Tibial nerve (tissue), 4 donors: ENCODE results near the gene PARD3B. TPM values are rescaled to one million over a fixed set of nuclear protein-coding genes. Genes with fewer than 3 reads are reported as not detected.

Experiments used
- DNase-seq, 2 donors: peaks; one replicate each; pipeline ENCODE4 v3.0.0-alpha.2; 2019; ENCODE audit warnings: low spot score in 2 of 2
- H3K27ac ChIP-seq, 4 donors: fragments of 200-600 bp; sonication (generic) in 3 of 4; one replicate each; pipeline ENCODE4 v1.5.1; 2017 to 2019; ENCODE audit warnings: mild to moderate bottlenecking in 1 of 4
- H3K27me3 ChIP-seq, 2 donors: fragments of 200-600 bp; sonication (generic) in 1 of 2; one replicate each; pipeline versions ENCODE4 v1.5.1 to v1.6.0; 2017 to 2019
- H3K36me3 ChIP-seq, 3 donors: fragments of 200-600 bp; sonication (generic); one replicate each; pipeline ENCODE4 v1.5.1; 2018 to 2019
- H3K4me1 ChIP-seq, 4 donors: fragments of 200-600 bp; sonication (generic) in 3 of 4; one replicate each; pipeline ENCODE4 v1.5.1; 2017 to 2019
- H3K4me3 ChIP-seq, 4 donors: fragments of 200-600 bp; sonication (generic) in 3 of 4; one replicate each; pipeline ENCODE4 v1.5.1; 2017 to 2019; ENCODE audit warnings: mild to moderate bottlenecking in 1 of 4, moderate library complexity in 1 of 4
- H3K9me3 ChIP-seq, 4 donors: fragments of 200-600 bp; sonication (generic) in 3 of 4; one replicate each; pipeline ENCODE4 v1.5.1; 2017 to 2019
- CTCF ChIP-seq, 5 experiments: fragments of 200-600 bp in 3 of 5; fragments of 450-650 bp in 2 of 5; sonication (generic) in 3 of 5; IDR thresholded peaks; one replicate each; pipeline ENCODE4 v1.5.1; 2016 to 2019; ENCODE audit warnings: antibody characterized with exemption in 5 of 5, mild to moderate bottlenecking in 3 of 5, moderate library complexity in 2 of 5
- EP300 ChIP-seq, 2 donors: sonication (generic); formaldehyde crosslinking; IDR thresholded peaks; one replicate each; pipeline ENCODE4 v1.6.1; 2017; ENCODE audit warnings: antibody characterized with exemption in 2 of 2, mild to moderate bottlenecking in 1 of 2
- POLR2A ChIP-seq, 2 donors: fragments of 450-650 bp; IDR thresholded peaks; one replicate each; pipeline ENCODE4 v1.6.1; 2017; ENCODE audit warnings: antibody characterized with exemption in 2 of 2, mild to moderate bottlenecking in 2 of 2, moderate library complexity in 2 of 2
- WGBS, 2 donors: methylation state at CpG; one replicate each; pipeline ENCODE4 v1.1.5; 2018; 5-methylcytosine and 5-hydroxymethylcytosine counted together
- total RNA-seq, 4 donors: library from RNA; depleted of rRNA; stranded (reverse); fragments of >200 nt; gene quantifications; one replicate each; pipeline ENCODE4 v1.1.0, GENCODE V29; 2016

PARD3B gene
- total RNA-seq, 4 donors from 2014 or later = 47.4 to 101 (median 64.8) TPM

- no peak for TF ChIP-seq EP300 (IDR thresholded peaks at IDR 0.05)
- TF ChIP-seq POLR2A (IDR thresholded peaks at IDR 0.05) = no peak
- TF ChIP-seq CTCF (IDR thresholded peaks at IDR 0.05) = no peak
- no peak overlapping the region for H3K27ac ChIP-seq
- H3K9me3 ChIP-seq = no peaks in the 10 kb centered on the region
- WGBS, 2 donors = 74 to 81% methylated on average over 7 of the region's 7 CpGs
- DNase-seq = no peak
- peaks cover 0 to 10% (median 0%) of the 10 kb centered on the region in 3 donors for H3K36me3 ChIP-seq
- peaks cover 0 to 10% (median 4%) of the 10 kb centered on the region in 4 donors for H3K4me1 ChIP-seq
- H3K4me3 ChIP-seq = no peak overlapping the region
- H3K27me3 ChIP-seq = no peaks in the 10 kb centered on the region
These were observed 644.0 kb downstream of the PARD3B start for GRCh38 chr2:205189301-205189700.

GRCh38 chr2:205190528-205190927 is 645.3 kb downstream of the PARD3B start:
- no peak overlapping the region for H3K4me3 ChIP-seq
- H3K27me3 ChIP-seq = no peaks in the 10 kb centered on the region
- H3K36me3 ChIP-seq = peaks cover 0 to 10% (median 0%) of the 10 kb centered on the region in 3 donors
- no peak for DNase-seq
- peaks cover 0 to 10% (median 4%) of the 10 kb centered on the region in 4 donors for H3K4me1 ChIP-seq
- TF ChIP-seq CTCF (IDR thresholded peaks at IDR 0.05) (no peak), EP300 (IDR thresholded peaks at IDR 0.05) (no peak)
- no peaks in the 10 kb centered on the region for H3K9me3 ChIP-seq
- WGBS, 2 donors = 76 to 83% methylated on average over 2 of the region's 2 CpGs
- H3K27ac ChIP-seq = no peak overlapping the region

GRCh38 chr2:205193125-205193835 is 648.0 kb downstream of the PARD3B start:
- Histone ChIP-seq H3K4me1 (peaks cover 0 to 16% (median 10%) of the 10 kb centered on the region in 4 donors), H3K36me3 (peaks cover 0 to 10% (median 0%) of the 10 kb centered on the region in 3 donors), H3K4me3 (no peak overlapping the region), H3K27me3 (no peaks in the 10 kb centered on the region), H3K27ac (no peak overlapping the region), H3K9me3 (no peaks in the 10 kb centered on the region)
- 70 to 88% methylated on average over 5 of the region's 5 CpGs for WGBS, 2 donors
- no peak for DNase-seq
- TF ChIP-seq CTCF (IDR thresholded peaks at IDR 0.05) (no peak), POLR2A (IDR thresholded peaks at IDR 0.05) (no peak), EP300 (IDR thresholded peaks at IDR 0.05) (no peak)

- Histone ChIP-seq H3K4me1 (peaks cover 0 to 15% (median 10%) of the 10 kb centered on the region in 4 donors), H3K36me3 (peaks cover 0 to 10% (median 0%) of the 10 kb centered on the region in 3 donors), H3K9me3 (no peaks in the 10 kb centered on the region), H3K4me3 (no peak overlapping the region), H3K27ac (no peak overlapping the region), H3K27me3 (no peaks in the 10 kb centered on the region)
- 84 to 93% methylated on average over 4 of the region's 4 CpGs for WGBS, 2 donors
- DNase-seq = no peak
- TF ChIP-seq CTCF (IDR thresholded peaks at IDR 0.05) (no peak), EP300 (IDR thresholded peaks at IDR 0.05) (no peak), POLR2A (IDR thresholded peaks at IDR 0.05) (no peak)
These were observed 648.6 kb downstream of the PARD3B start for GRCh38 chr2:205193836-205194228.

- TF ChIP-seq CTCF (IDR thresholded peaks at IDR 0.05) = no peak
- no peak for TF ChIP-seq EP300 (IDR thresholded peaks at IDR 0.05)
- no peak for TF ChIP-seq POLR2A (IDR thresholded peaks at IDR 0.05)
- no peak for DNase-seq
- peaks cover 0 to 15% (median 7%) of the 10 kb centered on the region in 4 donors for H3K4me1 ChIP-seq
- no peaks in the 10 kb centered on the region for H3K27me3 ChIP-seq
- no peaks in the 10 kb centered on the region for H3K9me3 ChIP-seq
- peaks cover 0 to 10% (median 0%) of the 10 kb centered on the region in 3 donors for H3K36me3 ChIP-seq
- peak overlapping the region in 1 of 4 donors; percentile 63 for H3K27ac ChIP-seq
- H3K4me3 ChIP-seq = no peak overlapping the region
These were observed 652.3 kb downstream of the PARD3B start for GRCh38 chr2:205197468-205198139.
